Breast epithelium (tissue), 4 donors: ENCODE measurements around the gene ASCC3. TPM values are rescaled to one million over a fixed set of nuclear protein-coding genes. Genes with fewer than 3 reads are reported as not detected.

Experiments used
- DNase-seq, 2 donors: peaks; one replicate each; pipeline ENCODE4 v3.0.0-alpha.2; 2019; ENCODE audit warnings: low spot score in 2 of 2
- H3K27ac ChIP-seq, 2 donors: fragments of 200-600 bp; sonication (generic) in 1 of 2; one replicate each; pipeline ENCODE4 v1.5.1; 2016 to 2019; ENCODE audit warnings: mild to moderate bottlenecking in 1 of 2
- H3K27me3 ChIP-seq, 2 donors: fragments of 200-600 bp; sonication (generic) in 1 of 2; one replicate each; pipeline versions ENCODE4 v1.5.1 to v1.6.0; 2017 to 2019; ENCODE audit warnings: control low read depth in 1 of 2, mild to moderate bottlenecking in 1 of 2
- H3K36me3 ChIP-seq: fragments of 200-600 bp; one replicate; pipeline ENCODE4 v1.5.1; 2019
- H3K4me1 ChIP-seq, 2 donors: fragments of 200-600 bp; sonication (generic); one replicate each; pipeline ENCODE4 v1.5.1; 2016 to 2019; ENCODE audit warnings: control low read depth in 1 of 2
- H3K4me3 ChIP-seq, 3 donors: fragments of 200-600 bp; sonication (generic); 1 replicate in 2 of 3; 2 replicates in 1 of 3; pipeline ENCODE4 v1.5.1; 2016 to 2019; ENCODE audit warnings: mild to moderate bottlenecking in 3 of 3, moderate library complexity in 2 of 3
- H3K9me3 ChIP-seq, 2 donors: fragments of 200-600 bp; sonication (generic) in 1 of 2; one replicate each; pipeline ENCODE4 v1.5.1; 2016 to 2019; ENCODE audit warnings: control low read depth in 1 of 2
- CTCF ChIP-seq, 3 donors: fragments of 450-650 bp; IDR thresholded peaks; one replicate each; pipeline ENCODE4 v1.5.1; 2016 to 2017; ENCODE audit warnings: antibody characterized with exemption in 3 of 3, mild to moderate bottlenecking in 3 of 3, moderate library complexity in 3 of 3
- POLR2A ChIP-seq: fragments of 450-650 bp; IDR thresholded peaks from one replicate; pipeline ENCODE4 v1.6.1; 2016; ENCODE audit warnings: antibody characterized with exemption, mild to moderate bottlenecking, moderate library complexity
- POLR2AphosphoS5 ChIP-seq, 3 donors: sonication (generic); formaldehyde crosslinking; IDR thresholded peaks; one replicate each; pipeline ENCODE4 v1.6.1; 2017; ENCODE audit warnings: antibody characterized with exemption in 3 of 3
- intact Hi-C: fragments of 100-400 bp; cut with DNase I; formaldehyde crosslinking; loops from one replicate; pipeline ENCODE4 v1.15.1; 2023; ENCODE audit warnings: low total_unique reads
- total RNA-seq, 3 donors: library from RNA; depleted of rRNA; stranded (reverse); fragments of >200 nt; gene quantifications; one replicate each; pipeline ENCODE4 v1.1.0, GENCODE V29; 2016

ASCC3 gene
- total RNA-seq, 3 donors from 2014 or later: 23.5 to 49.3 (median 44.6) TPM

DNA sequence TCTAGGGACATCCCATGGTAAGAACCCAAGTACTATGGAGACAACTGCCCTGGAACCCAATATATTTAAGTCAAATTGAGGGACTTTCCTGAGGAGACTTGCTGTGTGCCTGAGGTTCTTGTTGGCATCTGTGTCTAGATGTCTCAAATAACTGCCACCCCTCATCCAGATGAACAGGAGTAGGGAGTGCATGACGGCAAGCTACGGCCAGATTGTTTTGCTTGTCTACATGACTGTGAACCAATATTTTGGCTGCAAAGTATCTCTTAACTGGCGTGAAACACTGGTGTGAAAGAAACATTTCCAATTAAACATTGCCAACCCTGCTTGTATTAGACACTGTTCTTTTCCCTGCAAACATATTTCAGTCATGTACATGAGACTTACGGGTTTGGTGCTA lies 364.0 kb downstream of the ASCC3 start:
- intact Hi-C loops: no loop called here
- no peak for TF ChIP-seq POLR2AphosphoS5 (IDR thresholded peaks at IDR 0.05)
- TF ChIP-seq POLR2A: no peak
- TF ChIP-seq CTCF (IDR thresholded peaks at IDR 0.05): no peak

DNA sequence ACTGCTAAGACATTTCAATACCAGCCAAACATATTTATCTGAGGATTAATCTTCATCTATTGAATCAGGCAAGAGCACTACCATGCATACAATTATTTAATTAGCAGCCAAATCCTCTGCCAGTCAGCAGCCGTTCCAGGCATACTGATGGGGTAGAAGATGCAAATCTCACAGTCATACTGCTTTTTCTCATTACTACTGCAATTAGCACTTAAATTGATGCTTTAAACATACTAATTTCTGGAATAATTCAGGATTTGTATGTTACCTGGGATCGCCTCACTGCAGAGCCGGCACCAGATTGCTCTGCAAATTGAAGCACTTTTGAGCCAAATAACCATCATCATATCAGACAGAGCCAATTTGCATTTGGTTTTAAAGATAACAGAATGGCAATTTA lies 366.5 kb downstream of the ASCC3 start:
- TF ChIP-seq POLR2A: no peak
- no peak for TF ChIP-seq POLR2AphosphoS5 (IDR thresholded peaks at IDR 0.05)
- TF ChIP-seq CTCF (IDR thresholded peaks at IDR 0.05): no peak
- Histone ChIP-seq H3K4me3 (no peak overlapping the region), H3K9me3 (no peaks in the 10 kb centered on the region), H3K4me1 (no peaks in the 10 kb centered on the region), H3K27ac (no peak overlapping the region), H3K27me3 (no peaks in the 10 kb centered on the region), H3K36me3 (no peaks in the 10 kb centered on the region)
- intact Hi-C loops: no loop called here
- DNase-seq: no peak

More for the DNA sequence above, 364.0 kb downstream of the ASCC3 start:
- no peaks in the 10 kb centered on the region for H3K27me3 ChIP-seq
- H3K4me1 ChIP-seq: no peaks in the 10 kb centered on the region
- no peak overlapping the region for H3K27ac ChIP-seq
- no peak for DNase-seq
- no peaks in the 10 kb centered on the region for H3K9me3 ChIP-seq
- H3K36me3 ChIP-seq: no peaks in the 10 kb centered on the region
- H3K4me3 ChIP-seq: no peak overlapping the region

GRCh38 chr6:100512203-100512862 lies 368.8 kb downstream of the ASCC3 start:
- TF ChIP-seq CTCF (IDR thresholded peaks at IDR 0.05) (no peak), POLR2AphosphoS5 (IDR thresholded peaks at IDR 0.05) (no peak), POLR2A (no peak)
- Histone ChIP-seq H3K27ac (no peak overlapping the region), H3K27me3 (no peaks in the 10 kb centered on the region), H3K36me3 (peaks cover 4% of the 10 kb centered on the region), H3K4me1 (no peaks in the 10 kb centered on the region), H3K9me3 (no peaks in the 10 kb centered on the region), H3K4me3 (no peak overlapping the region)
- no peak for DNase-seq
- intact Hi-C loops: no loop called here

DNA sequence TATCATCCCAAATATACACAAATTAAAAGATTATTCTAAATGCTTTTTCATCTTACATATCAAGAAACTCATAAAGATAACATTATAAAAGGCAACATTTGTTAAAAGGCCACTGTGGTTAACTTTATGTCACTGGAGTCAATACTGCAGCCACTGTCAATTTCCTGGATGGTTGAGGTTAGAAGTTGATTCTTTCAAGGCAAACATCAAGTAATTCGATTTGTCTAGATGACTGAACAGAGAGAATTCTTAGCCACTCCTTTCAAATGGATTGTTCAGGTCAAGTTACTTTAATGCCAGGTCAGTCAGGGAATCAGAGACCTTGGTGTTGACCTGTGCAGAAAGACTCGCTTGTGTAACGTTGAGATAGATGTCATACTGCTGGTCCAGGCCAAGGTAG lies 372.0 kb downstream of the ASCC3 start:
- H3K27ac ChIP-seq: no peak overlapping the region
- H3K9me3 ChIP-seq: no peaks in the 10 kb centered on the region
- no peaks in the 10 kb centered on the region for H3K27me3 ChIP-seq
- H3K4me3 ChIP-seq: no peak overlapping the region
- no peak for TF ChIP-seq POLR2A
- TF ChIP-seq POLR2AphosphoS5 (IDR thresholded peaks at IDR 0.05): no peak
- no peak for TF ChIP-seq CTCF (IDR thresholded peaks at IDR 0.05)
- intact Hi-C loops: no loop called here
- no peaks in the 10 kb centered on the region for H3K4me1 ChIP-seq
- DNase-seq: no peak
- H3K36me3 ChIP-seq: peaks cover 8% of the 10 kb centered on the region

DNA sequence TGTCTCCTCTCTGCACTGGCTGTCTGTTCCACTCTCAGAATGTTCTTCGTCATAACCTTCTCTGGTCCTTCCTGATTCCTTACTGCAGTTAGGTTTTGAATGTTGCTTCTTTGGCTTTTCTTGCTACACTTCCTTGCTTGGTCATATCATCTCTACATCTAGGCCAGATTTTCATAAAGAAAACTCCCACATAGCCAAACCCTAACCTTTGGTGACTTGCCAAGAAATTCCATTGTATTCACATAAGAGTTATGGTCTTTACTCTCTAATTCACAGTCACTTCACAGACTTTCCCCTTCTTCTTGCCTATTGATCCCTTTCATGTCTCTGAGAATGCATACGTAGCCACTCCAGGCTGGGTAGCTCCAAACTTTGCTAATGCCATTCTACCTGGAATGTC lies 374.5 kb downstream of the ASCC3 start:
- H3K27ac ChIP-seq: no peak overlapping the region
- no peaks in the 10 kb centered on the region for H3K27me3 ChIP-seq
- H3K4me3 ChIP-seq: no peak overlapping the region
- no peak for DNase-seq
- no peaks in the 10 kb centered on the region for H3K4me1 ChIP-seq
- no peaks in the 10 kb centered on the region for H3K9me3 ChIP-seq
- intact Hi-C loops: no loop called here
- H3K36me3 ChIP-seq: peaks cover 8% of the 10 kb centered on the region
- no peak for TF ChIP-seq CTCF (IDR thresholded peaks at IDR 0.05)
- no peak for TF ChIP-seq POLR2AphosphoS5 (IDR thresholded peaks at IDR 0.05)
- TF ChIP-seq POLR2A: no peak
